Measurements from ENCODE around the gene INPP5D.

- TF ChIP-seq NANOG (IDR thresholded peaks at IDR 0.05; ENCODE audit: insufficient read depth, low read depth, low read length, poor library complexity, severe bottlenecking), result no peak
- TF ChIP-seq POLR2AphosphoS5 (IDR thresholded peaks at IDR 0.05; ENCODE audit: low read depth, low read length), result no peak
- TF ChIP-seq NRF1 (IDR thresholded peaks at IDR 0.05; ENCODE audit: low read depth, low read length), result no peak
- no peak for TF ChIP-seq CTCF (IDR thresholded peaks at IDR 0.05; ENCODE audit: control extremely low read depth in 1 of 3, insufficient read depth in 1 of 3, low read depth in 1 of 3, low read length in 3 of 3)
- TF ChIP-seq PHF8 (conservative IDR thresholded peaks at IDR 0.05; ENCODE audit: low read depth, low read length), result no peak
- no peak for TF ChIP-seq EGR1 (IDR thresholded peaks at IDR 0.05; ENCODE audit: borderline replicate concordance, low read depth, low read length)
- no peak for TF ChIP-seq CREB1 (IDR thresholded peaks at IDR 0.05)
- no peak for TF ChIP-seq EP300 (IDR thresholded peaks at IDR 0.05; ENCODE audit: borderline replicate concordance in 1 of 2, low read depth in 2 of 2, low read length in 2 of 2)
- no peak for TF ChIP-seq CHD7 (IDR thresholded peaks at IDR 0.05; ENCODE audit: insufficient replicate concordance, low read length)
- no peak for TF ChIP-seq GTF2F1 (IDR thresholded peaks at IDR 0.05; ENCODE audit: borderline replicate concordance, low read depth, low read length)
- no peak for TF ChIP-seq POLR2A (IDR thresholded peaks at IDR 0.05; ENCODE audit: control extremely low read depth in 1 of 2, low read depth in 2 of 2, low read length in 2 of 2)
Observed at GRCh38 chr2:233178994-233179847, 119.1 kb downstream of the INPP5D start.

All from H1 (cell line).